ENCODE data around the gene ETS1.

Gene ETS1

GRCh38 chr11:128501632-128502549 is 85.5 kb downstream of the ETS1 start:
- no peak for DNase-seq (ENCODE audit: low read depth in 2 of 2)

- no peak for DNase-seq (ENCODE audit: low read depth in 2 of 2)
Measured at GRCh38 chr11:128501008-128501407, 86.3 kb downstream of the ETS1 start.

DNA sequence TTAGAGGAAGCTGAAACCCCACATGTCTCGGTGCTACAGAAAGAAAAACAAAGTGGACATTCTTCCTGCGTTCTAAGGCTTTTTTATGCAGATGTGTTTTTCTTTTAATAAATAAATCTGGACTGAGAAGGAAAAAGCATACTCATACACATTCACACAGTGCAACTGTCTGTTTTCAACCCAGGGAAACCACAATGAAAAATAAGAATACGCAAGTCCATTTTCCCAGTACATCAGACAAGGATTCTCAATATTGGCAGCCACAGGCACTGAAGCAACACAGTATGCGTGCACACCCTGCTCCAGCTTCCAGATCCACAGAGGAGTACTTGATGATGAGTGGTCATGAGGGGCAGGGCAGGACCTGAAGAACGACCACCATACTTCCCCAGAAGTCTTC is 86.9 kb downstream of the ETS1 start:
- no peak for DNase-seq (ENCODE audit: low read depth in 2 of 2)

DNA sequence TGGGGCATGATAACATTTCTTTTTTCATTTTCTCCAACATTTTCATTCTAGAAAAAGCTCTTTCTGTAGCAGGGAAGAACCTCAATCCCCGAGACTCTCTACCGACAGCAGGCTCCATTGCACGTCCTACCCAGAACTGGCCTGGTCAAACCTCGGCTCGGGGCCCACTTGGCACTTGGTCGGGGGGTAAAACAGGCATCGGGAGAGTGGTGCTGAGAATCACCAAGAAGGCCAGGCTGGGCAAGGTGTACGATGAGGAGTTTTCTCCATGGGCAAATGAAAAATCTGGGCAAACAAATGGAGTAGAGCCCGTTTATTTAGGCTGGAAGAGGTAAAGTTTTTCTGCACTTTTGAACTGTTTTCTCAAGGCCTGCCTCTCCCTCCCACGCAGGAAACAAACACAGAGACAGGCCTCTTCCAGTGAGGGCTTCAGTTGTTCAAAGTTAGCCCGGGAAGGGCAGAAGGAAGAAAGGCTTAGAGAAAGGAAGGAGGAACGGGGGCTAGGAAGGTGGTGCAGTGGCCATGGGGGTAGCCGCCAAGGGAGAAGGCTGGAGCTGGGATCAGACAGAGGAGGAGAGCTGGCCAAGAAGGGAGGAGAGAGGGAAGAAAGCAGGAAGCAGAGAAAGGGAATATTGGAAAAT is 87.6 kb downstream of the ETS1 start:
- DNase-seq (ENCODE audit: low read depth in 2 of 2): no peak

- DNase-seq (ENCODE audit: low read depth in 2 of 2): no peak
Measured at GRCh38 chr11:128498721-128499245, 88.6 kb downstream of the ETS1 start.

- DNase-seq (ENCODE audit: low read depth in 2 of 2): no peak
Measured at GRCh38 chr11:128497776-128498095, 89.6 kb downstream of the ETS1 start.

- no peak for DNase-seq (ENCODE audit: low read depth in 2 of 2)
Measured at GRCh38 chr11:128497061-128497775, 90.1 kb downstream of the ETS1 start.

- no peak for DNase-seq (ENCODE audit: low read depth in 2 of 2)
Measured at GRCh38 chr11:128496692-128497060, 90.7 kb downstream of the ETS1 start.

- no peak for DNase-seq (ENCODE audit: low read depth in 2 of 2)
Measured at GRCh38 chr11:128496249-128496648, 91.1 kb downstream of the ETS1 start.

DNA sequence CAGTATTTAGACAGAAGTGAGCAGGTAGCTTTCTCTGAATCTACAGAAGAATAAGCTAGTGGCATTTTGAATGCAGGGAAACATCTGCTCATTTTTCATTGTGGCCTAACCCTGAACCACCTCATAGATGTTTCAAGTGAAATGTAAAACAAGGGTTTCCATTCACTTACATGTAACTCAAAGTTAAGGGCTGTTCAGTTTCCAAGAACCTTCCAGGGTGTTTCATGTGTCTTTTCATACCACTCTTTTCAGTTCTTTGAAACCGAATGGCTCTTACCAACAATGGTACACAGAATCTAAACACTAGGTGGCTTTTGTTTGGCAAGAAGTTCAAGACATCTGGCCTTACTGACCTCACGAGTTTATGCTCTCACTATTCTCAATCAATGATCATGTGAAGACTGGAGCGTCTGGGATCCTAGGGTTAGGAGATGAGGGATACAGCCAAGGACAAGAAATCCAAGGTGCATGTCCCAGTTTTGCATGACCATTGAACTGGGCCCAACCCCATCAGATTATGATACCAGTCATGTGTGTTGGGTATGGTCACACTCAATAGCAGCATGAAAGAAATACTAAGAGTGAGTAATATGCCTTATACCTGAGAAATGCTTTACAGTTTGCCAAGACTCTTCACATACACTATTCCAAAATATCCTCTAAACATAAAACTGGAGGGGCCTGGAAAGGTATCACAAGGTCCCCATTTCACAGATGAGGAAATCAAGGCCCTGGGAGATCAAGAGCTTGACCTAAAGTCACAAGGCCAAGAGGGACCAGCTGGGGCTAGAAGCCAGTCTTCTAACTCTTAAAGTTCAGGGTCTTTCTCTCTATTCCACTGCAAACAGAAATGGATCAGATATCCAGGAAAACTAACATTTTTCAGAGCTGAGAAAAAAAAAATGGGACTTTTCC is 92.7 kb downstream of the ETS1 start:
- DNase-seq (ENCODE audit: low read depth in 2 of 2): no peak

DNA sequence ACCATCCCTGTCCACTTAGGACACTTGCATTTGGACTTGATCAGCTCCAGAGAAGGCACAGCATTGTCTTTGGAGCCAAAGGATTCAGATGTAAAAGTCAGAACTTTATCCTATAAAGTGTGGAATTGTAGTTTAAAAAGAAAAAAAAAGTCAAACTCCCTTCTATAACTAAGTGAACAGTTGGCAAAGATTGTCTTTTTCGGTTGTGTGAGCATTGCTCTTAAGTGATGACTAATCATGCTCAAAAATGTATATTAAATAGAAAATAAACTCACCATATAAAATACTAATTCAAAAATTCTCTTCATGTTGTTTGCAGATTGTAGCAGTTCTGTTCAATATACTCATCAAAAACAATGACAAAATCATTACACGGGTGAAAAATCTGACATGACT is 93.8 kb downstream of the ETS1 start:
- no peak for DNase-seq (ENCODE audit: low read depth in 2 of 2)

DNA sequence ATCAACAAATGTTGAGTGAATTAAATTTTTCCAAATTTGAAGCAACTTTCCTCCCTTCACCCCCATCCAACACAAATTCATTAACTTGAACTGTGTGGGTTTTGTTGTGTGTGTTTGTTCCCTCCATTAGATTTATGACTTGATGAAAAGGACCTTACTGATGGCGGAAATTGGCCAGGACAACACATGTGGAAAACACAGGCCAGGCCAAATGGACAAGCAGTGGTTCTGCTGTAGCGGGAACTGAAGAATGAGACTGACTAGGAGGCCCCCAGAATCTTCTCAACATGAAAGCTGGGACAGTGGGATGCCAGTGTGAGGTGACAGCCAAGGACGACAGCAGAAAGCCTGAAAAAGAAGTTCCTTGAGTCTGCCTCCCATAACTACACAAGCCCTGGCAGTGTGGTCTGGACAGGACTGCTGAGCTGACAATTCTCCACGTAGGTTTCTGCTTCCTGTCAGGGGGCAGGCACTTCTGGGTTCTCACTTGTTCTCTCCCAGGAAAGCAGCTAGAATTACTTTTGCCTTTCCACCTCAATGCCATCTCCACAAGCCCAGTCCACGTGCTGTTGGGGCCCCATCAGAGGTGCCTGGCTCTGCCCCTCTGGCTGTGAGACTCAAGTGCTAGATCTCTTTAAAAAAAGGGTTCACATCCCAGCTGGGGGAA is 94.3 kb downstream of the ETS1 start:
- DNase-seq (ENCODE audit: low read depth in 2 of 2): no peak

GRCh38 chr11:128492461-128492860 is 94.9 kb downstream of the ETS1 start:
- DNase-seq (ENCODE audit: low read depth in 2 of 2): no peak

- no peak for DNase-seq (ENCODE audit: low read depth in 2 of 2)
Measured at GRCh38 chr11:128491195-128491936, 96.0 kb downstream of the ETS1 start.

- DNase-seq (ENCODE audit: low read depth in 2 of 2): no peak
Measured at GRCh38 chr11:128490092-128490491, 97.3 kb downstream of the ETS1 start.

- no peak for DNase-seq (ENCODE audit: low read depth in 2 of 2)
Measured at GRCh38 chr11:128488471-128488870, 98.9 kb downstream of the ETS1 start.

DNA sequence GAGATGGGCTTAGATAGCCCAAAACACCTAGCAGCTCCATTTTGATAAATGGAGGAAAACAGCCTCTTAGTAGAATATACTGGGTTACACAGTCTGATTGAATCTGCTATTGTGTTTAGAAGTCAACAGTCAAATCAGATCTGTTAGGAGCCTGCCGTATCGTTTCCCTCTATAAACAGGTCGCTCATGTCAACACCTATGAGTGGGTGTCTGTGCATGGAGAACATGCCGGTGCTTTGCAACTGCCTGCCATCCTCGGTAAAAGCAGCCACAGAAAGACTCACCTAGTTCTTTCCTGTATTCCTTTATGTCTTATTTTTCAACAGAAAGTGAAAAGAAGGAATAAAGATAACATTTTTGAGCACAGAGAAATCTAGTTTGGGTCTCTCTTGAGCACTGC is 99.4 kb downstream of the ETS1 start:
- no peak for DNase-seq (ENCODE audit: low read depth in 2 of 2)

DNA sequence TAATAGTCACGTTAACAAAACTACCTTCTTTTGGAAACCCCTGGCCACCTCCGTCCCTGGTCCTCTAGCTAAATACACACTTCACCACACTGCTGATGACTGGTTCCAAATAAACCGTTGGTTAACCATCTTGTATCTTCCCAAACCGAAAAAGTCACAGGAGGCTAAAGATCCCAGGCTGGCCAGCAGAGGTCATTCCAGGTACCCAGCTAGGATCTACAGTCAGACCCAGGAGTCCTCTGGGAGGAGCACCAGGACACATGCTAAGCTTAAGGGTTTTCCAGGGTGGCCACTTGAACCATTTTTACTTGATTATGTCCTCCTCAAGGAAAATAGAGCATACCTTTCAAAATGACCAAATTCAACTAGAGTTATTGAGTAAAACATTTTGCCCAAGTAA is 103.2 kb downstream of the ETS1 start:
- DNase-seq (ENCODE audit: low read depth in 2 of 2): no peak

DNA sequence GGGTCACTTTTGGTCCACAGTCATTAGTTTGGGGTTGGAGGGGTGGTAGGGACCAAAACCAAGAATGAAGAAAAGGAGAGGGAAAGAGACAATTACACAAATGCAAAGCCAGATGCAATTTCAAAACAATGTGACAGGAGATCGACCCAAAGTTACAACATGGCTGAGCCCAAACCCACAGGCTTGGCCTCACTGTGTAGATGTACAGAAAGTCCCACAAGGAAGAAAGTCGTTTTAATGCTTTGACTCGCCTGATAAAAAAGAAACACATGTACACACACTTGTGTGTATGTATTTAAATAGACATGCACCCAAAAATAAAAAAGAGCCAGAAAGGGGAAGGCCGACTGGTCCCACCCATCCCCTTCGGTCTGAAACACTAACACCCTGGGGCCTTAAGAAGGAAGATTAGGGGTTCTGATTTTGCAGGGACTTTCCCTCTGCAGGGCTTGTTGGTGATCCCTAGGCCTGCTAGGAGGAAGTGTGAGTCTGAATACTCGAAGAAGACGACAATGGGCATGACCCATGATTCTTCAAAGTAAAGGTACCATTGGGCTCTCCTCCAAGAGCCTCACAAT is 104.1 kb downstream of the ETS1 start:
- DNase-seq (ENCODE audit: low read depth in 2 of 2): no peak

All from activated CD8-positive, alpha-beta memory T cell treated with anti-CD3 and anti-CD28 coated beads for 4 hours (primary cell).